ENCODE results near the gene KDM2A.
A peak's percentile ranks its signal among the peaks of the same experiment; 100 is the strongest.

KDM2A gene

GRCh38 chr11:67274768-67275605 lies 155.9 kb downstream of the KDM2A start:
- DNase-seq: peak; percentile 15

GRCh38 chr11:67275606-67276409 lies 156.7 kb downstream of the KDM2A start:
- peak; percentile 29 for DNase-seq

GRCh38 chr11:67276781-67277230 lies 157.7 kb downstream of the KDM2A start:
- DNase-seq: no peak

GRCh38 chr11:67277231-67277961 lies 158.3 kb downstream of the KDM2A start:
- peak; percentile 87 for DNase-seq

- DNase-seq: no peak
Measured at GRCh38 chr11:67278135-67278938, 159.3 kb downstream of the KDM2A start.

- no peak for DNase-seq
Measured at GRCh38 chr11:67278939-67279588, 160.0 kb downstream of the KDM2A start.

GRCh38 chr11:67279589-67280340 lies 160.7 kb downstream of the KDM2A start:
- DNase-seq: no peak

GRCh38 chr11:67280341-67280787 lies 161.3 kb downstream of the KDM2A start:
- no peak for DNase-seq

- no peak for DNase-seq
Measured at GRCh38 chr11:67280788-67281551, 161.9 kb downstream of the KDM2A start.

- no peak for DNase-seq
Measured at GRCh38 chr11:67281552-67282150, 162.6 kb downstream of the KDM2A start.

GRCh38 chr11:67282155-67282875 lies 163.3 kb downstream of the KDM2A start:
- DNase-seq: no peak

GRCh38 chr11:67282876-67283371 lies 163.9 kb downstream of the KDM2A start:
- DNase-seq: no peak

GRCh38 chr11:67283481-67283963 lies 164.5 kb downstream of the KDM2A start:
- no peak for DNase-seq

GRCh38 chr11:67284811-67285540 lies 165.9 kb downstream of the KDM2A start:
- no peak for DNase-seq

GRCh38 chr11:67285541-67286498 lies 166.8 kb downstream of the KDM2A start:
- DNase-seq: peak; percentile 55

- no peak for DNase-seq
Measured at GRCh38 chr11:67286621-67287333, 167.7 kb downstream of the KDM2A start.
